Measurements from ENCODE around the gene TPH1.
"Not testable (repeated sequence)": the region's sequence is repeated elsewhere in the genome, so short reads cannot be mapped to it uniquely, and the experiment has no call there.

TPH1 gene

DNA sequence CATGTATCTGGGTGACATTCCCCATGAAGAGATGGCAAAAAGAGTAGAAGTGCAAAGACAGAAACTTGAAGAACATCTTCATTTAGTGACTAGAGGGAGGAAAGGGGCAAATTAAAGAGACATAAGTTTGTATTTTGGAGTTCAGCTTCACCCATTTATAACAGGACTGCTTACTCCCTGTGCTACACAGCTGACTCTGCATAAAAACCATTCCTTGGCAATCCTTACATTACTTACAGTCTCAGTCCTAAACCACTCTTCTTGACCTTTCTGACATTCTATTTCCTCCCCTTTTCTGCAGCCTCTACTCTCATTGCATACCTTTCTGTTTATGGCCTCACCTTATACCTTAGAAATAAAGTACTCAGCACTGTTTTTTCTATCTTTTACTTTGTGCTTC is 26.4 kb downstream of the TPH1 start:
- FAIRE-seq = no peak

DNA sequence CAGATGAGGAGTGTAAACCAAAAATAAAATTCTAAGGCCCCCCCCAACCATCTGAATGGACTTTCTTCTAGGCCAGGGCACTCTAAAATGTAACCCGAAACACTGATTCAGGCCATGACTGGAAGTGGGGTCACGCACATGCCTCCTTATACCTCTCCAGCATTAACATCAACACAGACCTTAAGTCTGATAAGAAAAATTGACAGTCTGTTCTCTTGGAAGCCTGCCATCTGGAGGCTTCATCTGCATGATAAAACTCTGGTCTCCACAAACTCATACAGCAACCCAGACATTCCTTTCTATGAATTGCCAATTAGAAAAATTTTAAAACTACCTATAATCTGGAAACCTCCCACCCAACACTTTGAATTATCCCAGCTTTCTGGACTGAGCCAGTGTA is 29.3 kb downstream of the TPH1 start:
- no peak for FAIRE-seq

DNA sequence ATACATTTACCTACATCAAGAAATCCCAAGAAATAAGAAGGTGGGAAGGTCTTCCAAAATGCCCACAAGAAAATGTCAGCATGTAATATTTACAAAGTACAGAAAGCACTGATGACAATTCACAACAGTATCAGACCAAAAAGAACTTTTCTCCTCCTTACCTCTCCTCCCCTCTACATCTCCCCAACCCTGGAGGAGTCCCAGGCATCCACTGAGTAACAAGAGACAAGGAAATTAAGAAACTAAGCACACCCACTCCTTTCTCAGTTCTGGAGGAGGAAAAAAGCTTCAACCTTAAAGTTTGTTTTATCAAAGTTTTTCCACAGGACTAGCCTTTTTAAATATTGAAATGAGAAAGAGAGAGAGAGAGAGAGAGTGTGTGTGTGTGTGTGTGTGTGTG is 31.2 kb downstream of the TPH1 start:
- no peak for FAIRE-seq

DNA sequence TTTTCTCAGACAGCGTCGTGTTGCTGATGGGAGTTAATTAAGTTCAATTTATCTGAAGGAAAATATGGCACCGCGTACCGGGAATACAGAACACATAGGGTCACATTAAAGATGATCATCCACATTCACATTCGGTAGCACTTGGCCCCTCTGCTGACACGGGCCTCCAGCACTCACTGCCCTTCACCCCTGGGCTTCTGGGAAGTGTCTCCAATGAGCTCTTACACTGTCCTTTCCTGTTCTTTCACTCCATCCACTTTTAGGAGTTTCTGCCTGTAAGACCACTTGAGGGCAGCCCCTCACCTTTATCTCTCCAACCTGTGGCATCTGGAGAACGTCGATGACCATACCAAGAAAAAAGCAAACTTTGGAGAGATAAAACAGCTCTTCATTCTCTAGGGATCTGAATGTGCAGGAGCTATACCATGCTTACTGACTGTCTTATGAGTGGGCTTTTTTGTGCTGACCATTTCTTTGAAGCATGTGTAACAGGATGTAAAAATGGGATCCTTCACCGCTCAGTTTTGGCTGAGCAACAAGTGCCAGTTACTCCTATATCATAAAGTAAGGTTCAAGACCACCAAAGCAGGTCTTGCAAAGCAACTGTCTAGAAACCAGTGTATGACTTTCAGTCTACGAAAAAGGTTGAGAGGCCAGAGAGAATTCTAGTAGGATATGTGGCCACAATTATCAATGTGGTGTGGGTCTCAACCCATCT is 32.1 kb downstream of the TPH1 start:
- FAIRE-seq = no peak

DNA sequence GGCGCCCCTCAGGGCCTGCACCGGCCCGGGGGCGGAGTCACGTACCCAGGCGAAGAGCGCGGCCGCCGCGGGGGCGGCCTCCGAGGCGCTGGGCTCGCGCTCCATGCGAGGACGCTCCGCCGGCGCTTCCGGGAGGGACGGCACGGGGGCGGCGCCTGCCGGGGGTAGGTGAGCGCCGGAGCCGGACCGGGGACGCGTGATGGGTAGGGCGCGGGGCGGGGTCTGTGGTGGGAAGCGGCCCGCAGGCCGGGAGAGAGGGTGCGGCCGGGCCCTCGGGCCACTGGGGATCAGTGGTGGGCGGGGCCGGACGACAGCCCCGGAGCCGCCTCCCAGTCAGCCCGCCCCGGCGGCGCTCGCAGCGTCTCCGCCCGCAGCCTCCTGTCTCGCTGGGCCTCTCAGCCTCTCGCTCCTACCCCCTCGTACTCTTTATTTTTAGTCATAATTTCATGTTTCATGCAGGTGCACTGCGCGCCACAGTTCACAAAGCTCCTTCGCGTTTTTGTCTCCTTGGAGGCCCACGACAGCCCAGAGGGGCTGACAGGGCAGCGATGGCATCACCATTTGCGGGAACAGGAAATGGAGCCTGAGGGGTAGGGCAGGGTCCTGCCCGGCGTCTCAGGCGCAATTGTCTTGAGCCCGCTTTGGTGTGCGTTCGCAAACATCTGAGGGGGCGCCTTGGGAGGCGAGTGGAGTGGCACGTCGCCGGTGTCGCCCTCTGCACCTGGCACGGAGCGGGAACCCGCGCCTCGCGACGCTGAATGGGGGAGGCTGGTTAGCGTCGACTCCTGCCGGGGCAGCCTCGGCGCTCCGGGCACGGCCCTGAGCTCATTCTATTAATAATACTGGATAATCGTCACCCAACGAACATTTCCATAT is 32.9 kb downstream of the TPH1 start, which contains the start of gene SERGEF:
Gene SERGEF (minus strand): TSS at position 142 of the 876 bp plus-strand sequence. CDS start 37 bp downstream, at position 105.
- no peak for FAIRE-seq

DNA sequence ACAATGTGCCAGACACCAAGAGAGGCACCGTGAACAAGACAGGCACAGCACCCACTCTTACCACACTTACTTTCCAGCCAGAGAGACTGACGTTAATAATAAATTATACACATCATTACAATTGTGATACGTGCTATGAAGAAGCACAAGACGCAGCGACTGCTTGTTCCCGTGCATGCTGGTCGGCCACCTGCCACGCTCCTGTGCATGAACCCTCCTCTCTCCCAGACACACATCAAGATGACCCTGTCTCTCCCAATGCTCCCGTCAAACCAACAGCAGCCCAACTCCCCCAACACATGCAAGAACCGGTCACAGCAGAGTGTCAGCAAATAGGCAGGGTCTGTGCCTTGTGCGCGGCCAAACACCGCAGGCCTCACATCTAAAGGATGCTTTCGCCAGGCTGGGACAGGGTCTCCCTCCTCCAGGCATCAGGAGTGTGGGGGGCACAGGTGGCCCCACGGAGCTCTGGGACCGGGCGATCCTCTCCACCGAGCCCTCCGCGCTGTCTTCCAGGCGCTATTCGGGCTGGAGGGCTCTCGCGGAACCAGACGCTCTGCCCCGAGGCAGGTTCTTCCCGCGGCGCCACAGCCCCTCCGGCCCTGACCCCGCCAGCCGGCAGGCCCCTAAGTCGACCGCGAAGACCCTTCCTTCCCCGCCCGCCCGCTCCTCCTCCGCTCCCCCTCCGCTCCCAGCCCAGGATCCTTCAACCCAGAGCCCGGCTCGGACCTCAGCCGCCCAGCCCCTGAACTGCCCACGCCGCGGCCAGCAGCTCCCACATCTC is 33.8 kb downstream of the TPH1 start:
- no peak for FAIRE-seq

DNA sequence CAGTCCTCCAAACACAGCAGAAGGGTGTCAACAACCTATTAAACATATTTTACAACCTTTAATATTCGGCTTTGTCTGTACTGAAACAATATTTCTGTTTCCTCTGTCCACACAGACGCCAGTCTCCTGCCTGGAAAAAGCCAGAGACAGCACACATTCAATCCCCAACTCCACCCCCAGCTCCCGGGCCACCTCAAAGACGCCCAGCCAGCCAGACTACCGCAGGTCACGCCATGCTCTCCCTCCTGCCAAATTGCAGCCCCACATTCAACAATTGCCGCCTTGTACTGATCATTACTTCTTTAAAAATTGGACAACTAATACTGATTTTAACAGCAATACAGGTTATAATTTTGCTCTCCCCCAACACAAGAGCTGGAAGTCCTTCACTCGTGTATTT is 34.4 kb downstream of the TPH1 start:
- no peak for FAIRE-seq

DNA sequence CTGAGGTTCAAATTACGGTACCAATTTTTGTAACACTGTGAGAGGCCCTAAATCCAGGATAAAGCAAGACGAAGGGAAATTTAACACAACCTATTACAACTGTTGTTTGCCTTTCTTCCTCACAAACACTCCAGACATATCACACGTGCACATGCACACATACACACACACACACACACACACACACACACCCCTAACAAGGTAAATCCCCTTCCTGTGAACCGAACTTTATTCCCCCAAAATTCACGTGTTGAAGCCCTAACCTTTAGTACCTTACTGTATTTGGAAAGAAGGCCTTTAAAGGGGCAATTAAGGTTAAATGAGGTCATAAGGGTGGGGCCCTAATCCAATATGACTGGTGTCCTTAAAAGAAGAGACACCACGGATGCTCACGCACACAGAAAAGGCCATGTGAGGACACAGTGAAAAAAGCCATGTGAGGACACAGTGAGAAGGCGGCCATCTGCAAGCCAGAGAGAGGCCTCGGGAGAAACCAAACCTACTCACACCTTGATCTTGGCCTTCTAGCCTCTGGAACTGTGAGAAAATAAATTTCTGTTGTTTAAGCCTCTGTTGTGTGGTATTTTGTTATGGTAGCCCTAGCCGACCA is 35.0 kb downstream of the TPH1 start:
- no peak for FAIRE-seq

DNA sequence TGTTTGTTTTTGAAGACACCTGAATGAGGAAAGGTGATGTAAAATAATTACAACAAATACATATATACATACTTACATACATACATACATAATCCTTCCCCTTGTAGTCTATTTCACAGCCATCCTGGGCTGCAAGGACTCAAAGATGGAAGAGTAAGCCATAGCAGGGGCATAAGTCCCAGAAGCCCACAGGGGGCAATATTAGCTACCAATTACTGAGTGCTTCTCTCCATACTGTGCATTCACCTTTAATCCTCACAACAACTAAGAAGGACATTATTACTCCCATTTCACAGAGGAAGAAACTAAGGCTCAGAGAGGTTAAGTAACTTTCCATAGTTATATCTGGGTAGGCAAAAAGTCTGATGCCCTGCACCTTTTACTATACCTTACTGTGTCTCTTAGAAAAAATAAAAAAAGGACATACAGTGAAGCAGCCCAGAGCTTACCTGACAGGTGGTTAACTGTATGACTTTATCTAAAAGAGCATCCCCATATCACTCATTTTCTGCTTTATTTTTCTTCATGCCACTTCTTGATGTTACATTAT is 35.9 kb downstream of the TPH1 start:
- FAIRE-seq = no peak

DNA sequence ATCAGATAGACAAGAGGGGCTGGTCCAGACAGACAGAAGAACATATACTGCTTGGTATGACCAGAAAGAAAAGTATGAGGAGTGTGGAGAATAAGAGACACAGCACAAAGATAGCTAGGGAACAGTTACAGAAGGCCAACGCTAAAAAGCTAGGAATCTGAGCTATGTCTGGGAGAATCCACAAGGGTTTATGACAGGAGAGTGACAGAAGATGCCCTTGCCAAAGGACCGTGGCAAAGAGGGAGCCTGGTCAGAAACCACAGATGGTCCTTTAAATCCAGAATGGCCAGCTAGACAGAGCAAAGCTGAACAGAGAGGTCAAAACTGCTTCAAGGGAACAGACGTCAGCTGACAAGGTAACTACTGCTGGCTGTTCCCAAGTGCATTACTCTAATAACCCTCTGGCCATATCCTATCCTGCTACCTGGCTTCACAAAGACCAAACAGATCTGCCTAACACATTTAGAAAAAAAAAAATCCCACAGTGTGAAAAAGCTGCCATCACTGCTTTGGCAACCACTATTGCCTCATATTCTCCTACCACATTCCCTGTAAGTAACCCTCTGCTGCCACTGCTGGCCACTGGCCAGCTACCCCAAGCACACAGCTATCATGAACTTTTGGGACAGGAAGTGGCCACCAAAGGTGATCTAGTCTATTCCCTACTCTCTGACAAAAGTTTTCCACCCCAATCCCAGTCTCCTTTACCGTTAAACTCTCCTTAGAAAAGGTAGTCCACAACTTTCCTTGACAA is 40.5 kb downstream of the TPH1 start:
- FAIRE-seq = no peak

DNA sequence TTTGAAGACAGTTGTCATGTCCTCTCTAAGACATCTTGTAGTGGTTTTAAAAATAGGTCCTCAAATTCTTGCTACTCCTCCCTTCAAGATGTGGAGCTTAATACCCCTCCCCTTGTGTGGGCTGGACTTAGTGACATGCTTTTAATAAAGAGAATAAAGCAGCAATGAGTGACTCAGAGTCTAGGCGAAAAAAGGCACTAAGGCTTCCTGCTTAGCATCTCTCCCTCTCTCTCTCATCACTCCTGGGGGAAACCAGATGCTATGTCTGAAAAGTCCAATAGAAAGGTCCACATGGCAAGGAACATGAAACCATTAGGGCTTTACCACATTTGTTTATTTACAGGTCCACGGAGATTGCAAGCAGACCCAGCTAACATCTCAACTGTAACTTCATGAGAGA is 44.9 kb downstream of the TPH1 start:
- no peak for FAIRE-seq

DNA sequence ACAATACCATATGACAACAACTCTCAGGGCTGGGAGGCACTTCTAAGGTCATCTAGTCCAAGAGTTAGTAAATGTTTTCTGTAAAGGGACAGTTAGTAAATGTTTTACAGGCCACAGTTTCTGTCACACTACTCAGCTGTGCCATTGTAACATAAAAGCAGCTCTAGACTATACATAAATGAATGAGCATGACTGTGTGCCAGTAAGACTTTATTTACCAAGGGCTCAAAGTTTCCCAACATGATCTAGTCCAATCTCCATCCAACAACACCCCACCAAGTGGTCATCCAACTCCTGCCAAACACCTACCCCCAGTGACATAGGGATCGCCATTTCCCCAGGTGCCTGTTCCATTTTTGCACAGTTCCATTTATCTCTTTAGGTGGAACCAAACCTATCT is 45.3 kb downstream of the TPH1 start:
- no peak for FAIRE-seq

DNA sequence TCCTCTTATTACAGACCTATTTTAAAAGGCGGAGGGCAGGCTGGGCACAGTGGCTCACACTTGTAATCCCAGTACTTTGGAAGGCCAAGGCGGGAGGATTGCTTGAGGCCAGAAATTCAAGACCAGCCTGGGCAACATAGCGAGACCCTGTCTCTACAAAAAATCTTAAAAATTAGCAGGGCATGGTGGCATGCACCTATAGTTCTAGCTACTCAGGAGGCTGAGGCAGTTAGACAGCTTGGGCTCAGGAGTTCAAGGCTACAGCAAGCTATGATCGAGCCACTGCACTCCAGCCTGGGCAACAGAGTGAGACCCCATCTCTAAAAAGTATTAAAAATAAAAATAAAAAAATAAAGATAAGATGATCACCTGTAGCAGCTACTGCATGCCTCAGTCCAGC is 45.9 kb downstream of the TPH1 start:
- FAIRE-seq = not testable (repeated sequence)

Measured in TTC549 (cell line).